Endothelial cell (in vitro differentiated cells): ENCODE results near the gene ATP6V0B. TPM values are rescaled to one million over a fixed set of nuclear protein-coding genes. Genes with fewer than 3 reads are reported as not detected.

Experiments
- DNase-seq: peaks from one replicate; pipeline ENCODE4 v3.0.0; 2021; ENCODE audit warnings: low spot score
- H3K27ac Mint-ChIP-seq: one replicate; pipeline ENCODE4 v1.8.0; 2021; ENCODE audit warnings: mixed read lengths, inconsistent platforms; ENCODE audit not compliant: unreplicated experiment
- H3K27me3 Mint-ChIP-seq: one replicate; pipeline ENCODE4 v1.8.0; 2021; ENCODE audit warnings: mild to moderate bottlenecking, moderate library complexity, mixed read lengths, inconsistent platforms; ENCODE audit not compliant: unreplicated experiment
- H3K36me3 Mint-ChIP-seq: one replicate; pipeline ENCODE4 v1.8.0; 2021; ENCODE audit warnings: mild to moderate bottlenecking, low read depth, mixed read lengths, inconsistent platforms; ENCODE audit not compliant: unreplicated experiment
- H3K4me1 Mint-ChIP-seq: one replicate; pipeline ENCODE4 v1.8.0; 2021; ENCODE audit warnings: mild to moderate bottlenecking, mixed read lengths, inconsistent platforms; ENCODE audit not compliant: unreplicated experiment
- H3K4me3 Mint-ChIP-seq: one replicate; pipeline ENCODE4 v1.8.0; 2021; ENCODE audit warnings: mild to moderate bottlenecking, mixed read lengths, inconsistent platforms; ENCODE audit not compliant: unreplicated experiment
- H3K9me3 Mint-ChIP-seq: one replicate; pipeline ENCODE4 v1.8.0; 2021; ENCODE audit warnings: mixed read lengths, inconsistent platforms; ENCODE audit not compliant: unreplicated experiment
- CTCF ChIP-seq: fragments of 200-600 bp; sonication (generic); IDR thresholded peaks from one replicate; pipeline ENCODE4 v1.5.0; 2021; ENCODE audit warnings: antibody characterized with exemption; ENCODE audit not compliant: unreplicated experiment
- total RNA-seq: library from RNA; stranded (reverse); fragmentation: NEBNext Ultra II Directional; extraction: Animal tissue kit (Norgen Biotek cat#: 25700); gene quantifications from one replicate; pipeline ENCODE4 v1.2.1, GENCODE V29; 2021; ENCODE audit not compliant: unreplicated experiment

The ATP6V0B gene
- total RNA-seq, 1 donor from 2014 or later, result 94.5 TPM

GRCh38 chr1:43975249-43975961 lies 645 bp downstream of the ATP6V0B start:
- Mint-ChIP-seq H3K4me1 (peaks cover 38% of the 10 kb centered on the region), H3K4me3 (peak overlapping the region; percentile 94), H3K9me3 (no peaks in the 10 kb centered on the region), H3K27ac (no peak overlapping the region), H3K36me3 (peaks cover 22% of the 10 kb centered on the region), H3K27me3 (peaks cover 26% of the 10 kb centered on the region)
- no peak for TF ChIP-seq CTCF
- no peak for DNase-seq

- Mint-ChIP-seq H3K4me3 (peak overlapping the region; percentile 94), H3K27ac (no peak overlapping the region), H3K36me3 (peaks cover 27% of the 10 kb centered on the region), H3K4me1 (peaks cover 39% of the 10 kb centered on the region), H3K27me3 (peaks cover 29% of the 10 kb centered on the region), H3K9me3 (no peaks in the 10 kb centered on the region)
- no peak for TF ChIP-seq CTCF
- no peak for DNase-seq
Measured at GRCh38 chr1:43976045-43976444, 1.3 kb downstream of the ATP6V0B start.

GRCh38 chr1:43976890-43977289 lies 2.1 kb downstream of the ATP6V0B start:
- Mint-ChIP-seq H3K4me1 (peaks cover 39% of the 10 kb centered on the region), H3K27ac (no peak overlapping the region), H3K27me3 (peaks cover 30% of the 10 kb centered on the region), H3K36me3 (peaks cover 27% of the 10 kb centered on the region), H3K4me3 (peak overlapping the region; percentile 3), H3K9me3 (no peaks in the 10 kb centered on the region)
- no peak for DNase-seq
- TF ChIP-seq CTCF, result no peak

- H3K9me3 Mint-ChIP-seq, result no peaks in the 10 kb centered on the region
Measured at GRCh38 chr1:43977376-43978263, 2.9 kb downstream of the ATP6V0B start.

More at GRCh38 chr1:43977376-43978263, 2.9 kb downstream of the ATP6V0B start:
- Mint-ChIP-seq H3K4me1 (peaks cover 41% of the 10 kb centered on the region), H3K27me3 (peaks cover 32% of the 10 kb centered on the region), H3K4me3 (peak overlapping the region; percentile 63), H3K27ac (peak overlapping the region; percentile 27), H3K36me3 (peaks cover 30% of the 10 kb centered on the region)
- DNase-seq, result no peak
- no peak for TF ChIP-seq CTCF
